ENCODE results near the gene RTN4R.
"Not testable (repeated sequence)": the region's sequence is repeated elsewhere in the genome, so short reads cannot be mapped to it uniquely, and the experiment has no call there.

Gene RTN4R

GRCh38 chr22:20305894-20306645 lies 38.0 kb upstream of the RTN4R start:
- no peak for DNase-seq

- not testable (repeated sequence) for DNase-seq
These were observed 37.2 kb upstream of the RTN4R start for GRCh38 chr22:20305230-20305893.

GRCh38 chr22:20304646-20305045 lies 36.5 kb upstream of the RTN4R start:
- DNase-seq, result no peak

- DNase-seq, result not testable (repeated sequence)
These were observed 35.1 kb upstream of the RTN4R start for GRCh38 chr22:20303229-20303534.

GRCh38 chr22:20302438-20303228 lies 34.5 kb upstream of the RTN4R start:
- no peak for DNase-seq

- DNase-seq, result no peak
These were observed 31.6 kb upstream of the RTN4R start for GRCh38 chr22:20299746-20300136.

GRCh38 chr22:20298803-20299745 lies 31.0 kb upstream of the RTN4R start:
- DNase-seq, result no peak

- no peak for DNase-seq
These were observed 30.1 kb upstream of the RTN4R start for GRCh38 chr22:20298110-20298802.

- no peak for DNase-seq
These were observed 29.4 kb upstream of the RTN4R start for GRCh38 chr22:20297414-20298109.

- DNase-seq, result no peak
These were observed 28.5 kb upstream of the RTN4R start for GRCh38 chr22:20296598-20296997.

GRCh38 chr22:20295262-20296064 lies 27.3 kb upstream of the RTN4R start:
- no peak for DNase-seq

- no peak for DNase-seq
These were observed 24.6 kb upstream of the RTN4R start for GRCh38 chr22:20292673-20293232.

GRCh38 chr22:20292108-20292507 lies 24.0 kb upstream of the RTN4R start:
- DNase-seq, result no peak

- no peak for DNase-seq
These were observed 23.5 kb upstream of the RTN4R start for GRCh38 chr22:20291604-20292063.

- no peak for DNase-seq
These were observed 23.1 kb upstream of the RTN4R start for GRCh38 chr22:20291249-20291586.

- DNase-seq, result no peak
These were observed 22.6 kb upstream of the RTN4R start for GRCh38 chr22:20290578-20291248.

- no peak for DNase-seq
These were observed 21.9 kb upstream of the RTN4R start for GRCh38 chr22:20290045-20290392.

- not testable (repeated sequence) for DNase-seq
These were observed 21.3 kb upstream of the RTN4R start for GRCh38 chr22:20289182-20290044.
